HEK293 (cell line): ENCODE data around the gene HDHD3.

Experiments used
- CTCF ChIA-PET: fragments of 350-600 bp; formaldehyde crosslinking; extraction: SDS; loops from one replicate; lab custom pipeline; 2021; ENCODE audit warnings: antibody characterized with exemption; lab: Yijun Ruan, JAX
- POLR2A ChIA-PET: fragments of 300-600 bp; formaldehyde crosslinking; extraction: SDS; loops from one replicate; lab custom pipeline; 2020; ENCODE audit warnings: antibody characterized with exemption, inconsistent platforms; lab: Yijun Ruan, JAX
- H3K27ac ChIP-seq: fragments of 200-500 bp; sonication (Bioruptor generic); 2 replicates; pipeline ENCODE4 v1.5.1; 2014; ENCODE audit warnings: low read depth, low read length, control low read depth, inconsistent platforms; ENCODE audit errors: extremely low read depth
- H3K36me3 ChIP-seq, 2 experiments: fragments of 200-500 bp in 1 of 2; sonication (Bioruptor generic) in 1 of 2; 1 replicate in 1 of 2; 2 replicates in 1 of 2; pipeline ENCODE4 v1.5.1; 2014 to 2017; ENCODE audit warnings: inconsistent platforms in 2 of 2, low read length in 2 of 2; ENCODE audit not compliant: control insufficient read depth in 2 of 2, insufficient read depth in 1 of 2
- H3K4me1 ChIP-seq: fragments of 200-500 bp; sonication (Bioruptor generic); 2 replicates; pipeline ENCODE4 v1.5.1; 2014; ENCODE audit warnings: mild to moderate bottlenecking, low read length, inconsistent platforms; ENCODE audit not compliant: control insufficient read depth, insufficient read depth
- H3K4me3 ChIP-seq: 2 replicates; pipeline ENCODE4 v1.5.1; 2011; ENCODE audit warnings: low read depth, mild to moderate bottlenecking, control low read depth, low read length, moderate library complexity
- H3K9me3 ChIP-seq: fragments of 200-500 bp; sonication (Bioruptor generic); 2 replicates; pipeline ENCODE4 v1.5.1; 2014; ENCODE audit warnings: low read depth, low read length, inconsistent platforms; ENCODE audit not compliant: control insufficient read depth, insufficient read depth
- KLF1 ChIP-seq: fragments of 450-650 bp; formaldehyde crosslinking; IDR thresholded peaks from 2 replicates; pipeline ENCODE4 v1.5.1; 2016; ENCODE audit warnings: missing biosample characterization, missing genetic modification characterization
- KLF10 ChIP-seq: fragments of 450-650 bp; IDR thresholded peaks from 2 replicates; pipeline ENCODE4 v1.5.1; 2018; ENCODE audit warnings: missing biosample characterization, mild to moderate bottlenecking, missing genetic modification characterization
- KLF7 ChIP-seq: fragments of 450-650 bp; formaldehyde crosslinking; IDR thresholded peaks from 2 replicates; pipeline ENCODE4 v1.5.1; 2016; ENCODE audit warnings: missing biosample characterization, missing genetic modification characterization, borderline replicate concordance
- KLF9 ChIP-seq: fragments of 450-650 bp; formaldehyde crosslinking; IDR thresholded peaks from 2 replicates; pipeline ENCODE4 v1.5.1; 2016; ENCODE audit warnings: missing biosample characterization, missing genetic modification characterization, low read depth
- MEIS1 ChIP-seq: sonication (generic); formaldehyde crosslinking; IDR thresholded peaks from 2 replicates; pipeline ENCODE4 v1.8.1; 2022; ENCODE audit warnings: missing genetic modification reagents, mild to moderate bottlenecking, borderline replicate concordance
- TSHZ1 ChIP-seq: fragments of 450-650 bp; formaldehyde crosslinking; IDR thresholded peaks from 2 replicates; pipeline ENCODE4 v1.5.1; 2016; ENCODE audit warnings: missing biosample characterization, missing genetic modification characterization, borderline replicate concordance
- ZFP3 ChIP-seq: fragments of 450-650 bp; formaldehyde crosslinking; IDR thresholded peaks from 2 replicates; pipeline ENCODE4 v1.5.1; 2016; ENCODE audit warnings: low read depth, missing biosample characterization, missing genetic modification characterization
- ZNF221 ChIP-seq: fragments of 450-650 bp; formaldehyde crosslinking; IDR thresholded peaks from 2 replicates; pipeline ENCODE4 v1.5.1; 2017; ENCODE audit warnings: missing biosample characterization, missing genetic modification characterization, borderline replicate concordance
- ZNF248 ChIP-seq: fragments of 450-650 bp; formaldehyde crosslinking; IDR thresholded peaks from 2 replicates; pipeline ENCODE4 v1.5.1; 2017; ENCODE audit warnings: missing biosample characterization, missing genetic modification characterization
- ZNF341 ChIP-seq: fragments of 450-650 bp; formaldehyde crosslinking; IDR thresholded peaks from 2 replicates; pipeline ENCODE4; 2016; ENCODE audit warnings: low read depth, missing biosample characterization, missing genetic modification characterization
- ZNF416 ChIP-seq: fragments of 450-650 bp; formaldehyde crosslinking; IDR thresholded peaks from 2 replicates; pipeline ENCODE4 v1.5.1; 2016; ENCODE audit warnings: missing biosample characterization, missing genetic modification characterization
- ZNF473 ChIP-seq: fragments of 450-650 bp; formaldehyde crosslinking; IDR thresholded peaks from 2 replicates; pipeline ENCODE4 v1.5.1; 2017; ENCODE audit warnings: missing biosample characterization, missing genetic modification characterization
- ZNF664 ChIP-seq: fragments of 450-650 bp; formaldehyde crosslinking; IDR thresholded peaks from 2 replicates; pipeline ENCODE4 v1.5.1; 2016; ENCODE audit warnings: missing biosample characterization, missing genetic modification characterization
- ZNF704 ChIP-seq: fragments of 450-650 bp; formaldehyde crosslinking; IDR thresholded peaks from 2 replicates; pipeline ENCODE4 v1.5.1; 2016; ENCODE audit warnings: missing biosample characterization, missing genetic modification characterization
- ZNF76 ChIP-seq: fragments of 450-650 bp; formaldehyde crosslinking; IDR thresholded peaks from 2 replicates; pipeline ENCODE4; 2016; ENCODE audit warnings: low read depth, missing biosample characterization, missing genetic modification characterization, borderline replicate concordance
- ZSCAN4 ChIP-seq: fragments of 450-650 bp; formaldehyde crosslinking; IDR thresholded peaks from 2 replicates; pipeline ENCODE4 v1.5.1; 2017; ENCODE audit warnings: missing biosample characterization, missing genetic modification characterization
- TF ChIP-seq, protein P1 (sequence below): fragments of 450-650 bp; formaldehyde crosslinking; conservative IDR thresholded peaks from 2 replicates; pipeline ENCODE4 v1.5.1; 2016; ENCODE audit warnings: low read depth, missing biosample characterization, missing genetic modification characterization

HDHD3 gene

DNA sequence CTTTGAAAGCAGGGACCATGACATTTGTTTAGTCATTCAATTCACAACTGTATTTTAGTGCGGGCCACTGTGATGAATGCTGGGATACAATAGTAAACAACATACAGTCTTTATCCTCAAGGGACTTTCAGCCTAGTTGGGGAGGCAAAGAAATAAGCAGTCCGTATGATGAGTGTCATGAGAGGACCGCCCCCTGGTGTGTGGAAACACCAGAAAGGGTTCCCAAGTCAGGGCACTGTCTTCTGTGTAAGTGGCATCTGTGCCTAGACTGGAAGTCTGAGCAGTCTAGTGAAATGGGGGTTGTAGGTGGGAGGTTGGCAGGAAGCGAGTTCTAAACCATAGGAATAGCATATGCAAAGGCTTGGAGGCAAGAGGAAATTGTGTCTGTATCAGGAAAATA lies 40.6 kb upstream of the HDHD3 start (continued):
- TF ChIP-seq, protein P1, sequence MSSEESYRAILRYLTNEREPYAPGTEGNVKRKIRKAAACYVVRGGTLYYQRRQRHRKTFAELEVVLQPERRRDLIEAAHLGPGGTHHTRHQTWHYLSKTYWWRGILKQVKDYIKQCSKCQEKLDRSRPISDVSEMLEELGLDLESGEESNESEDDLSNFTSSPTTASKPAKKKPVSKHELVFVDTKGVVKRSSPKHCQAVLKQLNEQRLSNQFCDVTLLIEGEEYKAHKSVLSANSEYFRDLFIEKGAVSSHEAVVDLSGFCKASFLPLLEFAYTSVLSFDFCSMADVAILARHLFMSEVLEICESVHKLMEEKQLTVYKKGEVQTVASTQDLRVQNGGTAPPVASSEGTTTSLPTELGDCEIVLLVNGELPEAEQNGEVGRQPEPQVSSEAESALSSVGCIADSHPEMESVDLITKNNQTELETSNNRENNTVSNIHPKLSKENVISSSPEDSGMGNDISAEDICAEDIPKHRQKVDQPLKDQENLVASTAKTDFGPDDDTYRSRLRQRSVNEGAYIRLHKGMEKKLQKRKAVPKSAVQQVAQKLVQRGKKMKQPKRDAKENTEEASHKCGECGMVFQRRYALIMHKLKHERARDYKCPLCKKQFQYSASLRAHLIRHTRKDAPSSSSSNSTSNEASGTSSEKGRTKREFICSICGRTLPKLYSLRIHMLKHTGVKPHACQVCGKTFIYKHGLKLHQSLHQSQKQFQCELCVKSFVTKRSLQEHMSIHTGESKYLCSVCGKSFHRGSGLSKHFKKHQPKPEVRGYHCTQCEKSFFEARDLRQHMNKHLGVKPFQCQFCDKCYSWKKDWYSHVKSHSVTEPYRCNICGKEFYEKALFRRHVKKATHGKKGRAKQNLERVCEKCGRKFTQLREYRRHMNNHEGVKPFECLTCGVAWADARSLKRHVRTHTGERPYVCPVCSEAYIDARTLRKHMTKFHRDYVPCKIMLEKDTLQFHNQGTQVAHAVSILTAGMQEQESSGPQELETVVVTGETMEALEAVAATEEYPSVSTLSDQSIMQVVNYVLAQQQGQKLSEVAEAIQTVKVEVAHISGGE (tag by site-specific recombination), result no peak

GRCh38 chr9:113416149-113416721 lies 39.4 kb upstream of the HDHD3 start:
- TF ChIP-seq ZNF341 (tag by site-specific recombination) (no peak), TSHZ1 (tag by site-specific recombination) (no peak), ZNF416 (tag by site-specific recombination) (no peak), ZSCAN4 (tag by site-specific recombination) (no peak), KLF1 (tag by site-specific recombination) (no peak), ZNF473 (tag by site-specific recombination) (no peak), KLF10 (tag by site-specific recombination) (no peak), KLF7 (tag by site-specific recombination) (no peak), ZNF248 (tag by site-specific recombination) (no peak), ZNF76 (no peak), KLF9 (tag by site-specific recombination) (no peak), ZNF704 (tag by site-specific recombination) (no peak), ZNF221 (tag by site-specific recombination) (no peak), ZNF664 (tag by site-specific recombination) (no peak), MEIS1 (CRISPR knock-in tag) (no peak), ZFP3 (no peak)
- TF ChIP-seq, all 188 proteins: peak for 0
- Histone ChIP-seq H3K4me1 (no peaks in the 10 kb centered on the region), H3K36me3 (no peaks in the 10 kb centered on the region), H3K9me3 (no peaks in the 10 kb centered on the region), H3K27ac (no peak overlapping the region), H3K4me3 (no peak overlapping the region)
- POLR2A ChIA-PET, result interaction anchor here (1.2 kb wide), 1 partner anchor 141 kb away, joined by 3 read pairs; the partner anchor contains the start of gene CDC26
- CTCF ChIA-PET, result no interaction called here
